Measurements from ENCODE around the gene ACMSD. TPM values are rescaled to one million over a fixed set of nuclear protein-coding genes. Genes with fewer than 3 reads are reported as not detected.
A peak's percentile ranks its signal among the peaks of the same experiment; 100 is the strongest.
"Not testable (repeated sequence)": the region's sequence is repeated elsewhere in the genome, so short reads cannot be mapped to it uniquely, and the experiment has no call there.

The ACMSD gene
- total RNA-seq, 1 donor from 2014 or later, result not detected

- no peaks in the 10 kb centered on the region for H3K36me3 ChIP-seq
- TF ChIP-seq, protein P1, sequence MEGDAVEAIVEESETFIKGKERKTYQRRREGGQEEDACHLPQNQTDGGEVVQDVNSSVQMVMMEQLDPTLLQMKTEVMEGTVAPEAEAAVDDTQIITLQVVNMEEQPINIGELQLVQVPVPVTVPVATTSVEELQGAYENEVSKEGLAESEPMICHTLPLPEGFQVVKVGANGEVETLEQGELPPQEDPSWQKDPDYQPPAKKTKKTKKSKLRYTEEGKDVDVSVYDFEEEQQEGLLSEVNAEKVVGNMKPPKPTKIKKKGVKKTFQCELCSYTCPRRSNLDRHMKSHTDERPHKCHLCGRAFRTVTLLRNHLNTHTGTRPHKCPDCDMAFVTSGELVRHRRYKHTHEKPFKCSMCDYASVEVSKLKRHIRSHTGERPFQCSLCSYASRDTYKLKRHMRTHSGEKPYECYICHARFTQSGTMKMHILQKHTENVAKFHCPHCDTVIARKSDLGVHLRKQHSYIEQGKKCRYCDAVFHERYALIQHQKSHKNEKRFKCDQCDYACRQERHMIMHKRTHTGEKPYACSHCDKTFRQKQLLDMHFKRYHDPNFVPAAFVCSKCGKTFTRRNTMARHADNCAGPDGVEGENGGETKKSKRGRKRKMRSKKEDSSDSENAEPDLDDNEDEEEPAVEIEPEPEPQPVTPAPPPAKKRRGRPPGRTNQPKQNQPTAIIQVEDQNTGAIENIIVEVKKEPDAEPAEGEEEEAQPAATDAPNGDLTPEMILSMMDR (IDR thresholded peaks at IDR 0.05), result no peak
- peak in 1 of 2 donors; percentile 70 for ATAC-seq
Measured at GRCh38 chr2:134819334-134819733, 19.1 kb upstream of the ACMSD start.

GRCh38 chr2:134823431-134823830, 15.0 kb upstream of the ACMSD start:
- H3K36me3 ChIP-seq, result no peaks in the 10 kb centered on the region
- H3K27ac ChIP-seq, result no peak overlapping the region
- intact Hi-C loops (cut with DNase I), result no loop called here
- DNase-seq, result no peak
- H3K27me3 ChIP-seq (ENCODE audit: low read depth), result no peaks in the 10 kb centered on the region
- no peaks in the 10 kb centered on the region for H3K9me3 ChIP-seq
- no peak overlapping the region for H3K4me3 ChIP-seq
- no peaks in the 10 kb centered on the region for H3K4me1 ChIP-seq
- peak in 1 of 2 donors; percentile 77 for ATAC-seq
- TF ChIP-seq, protein P1 (IDR thresholded peaks at IDR 0.05), result no peak

More at GRCh38 chr2:134819334-134819733, 19.1 kb upstream of the ACMSD start:
- no peak overlapping the region for H3K4me3 ChIP-seq
- DNase-seq, result no peak
- no peaks in the 10 kb centered on the region for H3K9me3 ChIP-seq
- H3K27me3 ChIP-seq (ENCODE audit: low read depth), result no peaks in the 10 kb centered on the region
- H3K4me1 ChIP-seq, result no peaks in the 10 kb centered on the region
- intact Hi-C loops (cut with DNase I), result no loop called here
- no peak overlapping the region for H3K27ac ChIP-seq

DNA sequence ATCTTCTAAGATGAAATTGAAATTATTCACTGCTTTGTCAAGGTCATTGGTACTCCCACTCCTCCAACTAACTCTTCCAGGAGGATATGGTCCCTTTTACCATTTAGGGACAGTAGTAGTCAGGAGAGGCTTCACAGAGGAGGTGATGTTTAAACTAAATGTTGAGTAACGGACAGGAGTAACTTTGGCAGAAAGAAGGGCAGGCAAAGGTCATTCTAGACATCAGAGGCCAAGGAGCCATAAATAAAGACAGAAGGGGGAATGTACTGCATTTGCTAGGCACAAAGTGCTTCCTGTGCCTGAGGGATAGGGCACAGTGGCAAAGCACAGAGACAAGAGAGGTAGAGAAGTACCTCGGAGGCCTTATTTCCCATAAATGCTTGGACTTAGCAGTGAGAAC, 14.6 kb upstream of the ACMSD start:
- TF ChIP-seq, protein P1 (IDR thresholded peaks at IDR 0.05), result no peak
- Histone ChIP-seq H3K4me1 (no peaks in the 10 kb centered on the region), H3K9me3 (no peaks in the 10 kb centered on the region), H3K27me3 (ENCODE audit: low read depth) (no peaks in the 10 kb centered on the region), H3K27ac (no peak overlapping the region), H3K36me3 (no peaks in the 10 kb centered on the region), H3K4me3 (no peak overlapping the region)
- intact Hi-C loops (cut with DNase I), result no loop called here
- no peak for DNase-seq
- peak in 1 of 2 donors; percentile 27 for ATAC-seq

DNA sequence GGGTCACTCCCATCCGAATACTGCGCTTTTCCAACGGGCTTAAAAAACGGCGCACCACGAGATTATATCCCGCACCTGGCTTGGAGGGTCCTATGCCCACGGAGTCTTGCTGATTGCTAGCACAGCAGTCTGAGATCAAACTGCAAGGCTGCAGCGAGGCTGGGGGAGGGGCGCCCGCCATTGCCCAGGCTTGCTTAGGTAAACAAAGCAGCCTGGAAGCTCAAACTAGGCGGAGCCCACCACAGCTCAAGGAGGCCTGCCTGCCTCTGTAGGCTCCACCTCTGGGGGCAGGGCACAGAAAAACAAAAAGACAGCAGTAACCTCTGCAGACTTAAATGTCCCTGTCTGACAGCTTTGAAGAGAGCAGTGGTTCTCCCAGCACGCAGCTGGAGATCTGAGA, 12.7 kb upstream of the ACMSD start:
- DNase-seq; H3K4me1 ChIP-seq; H3K27me3 ChIP-seq (ENCODE audit: low read depth); H3K4me3 ChIP-seq; H3K27ac ChIP-seq; intact Hi-C loops (cut with DNase I); H3K36me3 ChIP-seq; H3K9me3 ChIP-seq; ATAC-seq: not testable (repeated sequence)

DNA sequence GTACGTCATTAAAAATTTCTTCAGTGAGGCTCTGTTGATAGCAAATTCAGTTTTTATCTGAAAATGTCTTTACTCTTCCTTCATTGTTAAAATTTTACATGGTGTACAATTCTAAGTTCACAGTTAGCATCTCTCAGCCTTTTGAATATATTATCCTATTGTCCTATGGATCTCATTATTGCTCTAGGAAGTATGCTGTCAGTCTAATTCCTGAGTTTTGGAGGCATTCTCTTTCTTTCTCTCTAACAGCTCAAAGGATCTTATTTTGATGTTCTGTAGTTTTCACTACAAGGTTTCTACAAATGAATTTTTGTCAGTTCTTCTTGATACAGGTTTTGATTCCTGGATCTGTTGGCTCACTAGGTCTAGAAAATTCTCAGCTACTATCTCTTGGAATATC, 2.9 kb upstream of the ACMSD start:
- TF ChIP-seq, protein P1 (IDR thresholded peaks at IDR 0.05), result no peak
- Histone ChIP-seq H3K36me3 (no peaks in the 10 kb centered on the region), H3K27me3 (ENCODE audit: low read depth) (no peaks in the 10 kb centered on the region), H3K4me1 (peaks cover 13% of the 10 kb centered on the region), H3K4me3 (no peak overlapping the region), H3K9me3 (peaks cover 9% of the 10 kb centered on the region), H3K27ac (no peak overlapping the region)
- no peak for DNase-seq
- no peak for ATAC-seq
- intact Hi-C loops (cut with DNase I), result no loop called here

GRCh38 chr2:134836986-134837385, 1.4 kb upstream of the ACMSD start:
- Histone ChIP-seq H3K9me3 (peaks cover 9% of the 10 kb centered on the region), H3K36me3 (no peaks in the 10 kb centered on the region), H3K27me3 (ENCODE audit: low read depth) (no peaks in the 10 kb centered on the region), H3K4me1 (peaks cover 13% of the 10 kb centered on the region), H3K27ac (peak overlapping the region; percentile 25), H3K4me3 (no peak overlapping the region)
- ATAC-seq, result peak; percentile 89 to 91
- TF ChIP-seq, protein P1 (IDR thresholded peaks at IDR 0.05), result no peak
- no peak for DNase-seq
- intact Hi-C loops (cut with DNase I), result no loop called here

All from lower lobe of right lung (tissue), 2 donors.